Upper lobe of right lung (tissue), 1 donor: ENCODE measurements around the gene MIA. TPM values are rescaled to one million over a fixed set of nuclear protein-coding genes. Genes with fewer than 3 reads are reported as not detected.
A peak's percentile ranks its signal among the peaks of the same experiment; 100 is the strongest.

Experiments
- ATAC-seq: fragments of 200-7000 bp; cut with Tn5 transposase; one replicate; pipeline ENCODE4 v1.9.1; 2020; ENCODE audit warnings: mild to moderate bottlenecking, moderate library complexity
- DNase-seq: peaks from one replicate; pipeline ENCODE4 v3.0.0-alpha.2; 2020
- H3K27ac ChIP-seq: fragments of 200-600 bp; one replicate; pipeline ENCODE4 v1.8.0; 2022
- H3K27me3 ChIP-seq: fragments of 200-600 bp; one replicate; pipeline ENCODE4 v1.8.0; 2022; ENCODE audit warnings: mild to moderate bottlenecking
- H3K36me3 ChIP-seq: fragments of 200-600 bp; one replicate; pipeline ENCODE4 v1.8.0; 2022
- H3K4me1 ChIP-seq: fragments of 200-600 bp; one replicate; pipeline ENCODE4 v1.8.0; 2022
- H3K4me3 ChIP-seq: fragments of 200-600 bp; one replicate; pipeline ENCODE4 v1.8.0; 2022; ENCODE audit warnings: mild to moderate bottlenecking
- H3K9me3 ChIP-seq: fragments of 200-600 bp; one replicate; pipeline ENCODE4 v1.8.0; 2022
- CTCF ChIP-seq: fragments of 200-600 bp; IDR thresholded peaks from one replicate; pipeline ENCODE4 v1.8.0; 2022; ENCODE audit warnings: antibody characterized with exemption
- intact Hi-C: fragments of 100-400 bp; cut with DNase I; formaldehyde crosslinking; loops from one replicate; pipeline ENCODE4 v1.11.0; 2022
- total RNA-seq: library from RNA; stranded (reverse); fragmentation: NEBNext Ultra II Directional; extraction: Animal tissue kit (Norgen Biotek cat#: 25700); gene quantifications from one replicate; pipeline ENCODE4 v1.2.1, GENCODE V29; 2021
- donor health status: DM: no; HTN: yes; CAD: no; lungs with severe emphysema.

The MIA gene
- total RNA-seq, 1 donor from 2014 or later: not detected

DNA sequence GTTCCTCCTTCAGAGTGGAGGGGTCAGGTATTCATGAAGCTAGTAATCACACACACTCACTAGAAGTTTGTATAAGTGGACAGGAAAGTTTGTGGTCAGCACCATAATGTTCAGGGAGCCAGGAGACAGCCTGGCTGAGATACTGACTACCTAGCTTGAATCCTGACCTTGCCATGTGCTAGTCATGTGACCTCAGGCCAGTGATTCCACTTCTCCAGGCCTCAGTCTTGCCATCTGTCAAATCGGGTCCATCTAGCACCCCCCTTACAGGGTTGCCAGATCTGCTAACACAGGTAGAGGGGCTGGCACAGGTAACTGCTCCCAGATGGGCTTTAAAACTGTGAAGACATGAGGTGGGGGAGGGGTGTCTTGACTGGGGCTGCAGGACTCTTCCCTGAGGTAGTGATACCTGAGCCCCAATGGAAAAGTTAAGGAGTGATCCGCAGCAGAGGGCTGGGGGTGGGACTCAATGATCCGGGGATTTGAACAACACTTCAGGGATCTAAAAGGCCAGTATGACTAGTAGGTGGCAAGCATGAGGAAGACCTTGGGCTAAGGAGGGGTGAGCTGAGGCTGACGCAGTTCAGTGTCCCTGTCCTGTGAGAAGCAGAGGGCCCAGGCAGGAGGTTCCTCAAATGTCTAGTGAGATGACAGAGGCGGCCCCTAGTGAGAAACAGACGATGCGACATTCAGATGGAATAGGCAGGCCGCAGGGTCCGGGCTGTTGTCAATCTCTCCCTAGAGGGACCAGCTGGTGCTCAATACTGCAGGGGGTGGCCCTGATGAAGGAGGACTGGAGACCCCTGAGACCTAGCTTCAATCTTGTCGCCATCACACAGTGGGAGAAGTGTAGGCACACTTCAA lies 33.6 kb upstream of the MIA start:
- ATAC-seq (no peak), DNase-seq (no peak)
- H3K27me3 ChIP-seq: no peaks in the 10 kb centered on the region
- H3K36me3 ChIP-seq: peaks cover 38% of the 10 kb centered on the region
- intact Hi-C loops: no loop called here
- TF ChIP-seq CTCF: no peak
- H3K4me1 ChIP-seq: peaks cover 21% of the 10 kb centered on the region
- no peaks in the 10 kb centered on the region for H3K9me3 ChIP-seq
- H3K4me3 ChIP-seq: no peak overlapping the region
- peak overlapping the region; percentile 79 for H3K27ac ChIP-seq

DNA sequence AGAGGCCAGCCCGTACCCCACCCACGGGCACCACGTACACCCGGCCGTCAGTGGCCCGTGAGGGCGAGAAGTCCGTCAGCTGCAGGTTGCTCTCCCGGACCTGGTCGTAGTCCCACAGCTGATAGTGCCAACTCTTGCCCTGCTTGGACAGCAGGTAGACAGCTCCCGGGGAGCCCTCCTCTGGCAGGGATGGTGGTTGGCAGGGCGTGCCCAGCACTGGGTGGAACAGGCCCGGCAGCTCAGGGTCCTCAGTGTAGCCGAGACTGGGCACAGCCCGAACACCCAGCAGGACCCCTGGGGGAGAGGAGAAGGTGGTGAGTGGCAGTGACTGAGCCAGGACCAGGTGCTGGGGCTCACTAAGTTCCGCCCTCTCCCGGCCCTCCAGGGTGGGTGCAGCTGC lies 32.8 kb upstream of the MIA start:
- intact Hi-C loops: no loop called here
- H3K36me3 ChIP-seq: peaks cover 31% of the 10 kb centered on the region
- no peak overlapping the region for H3K27ac ChIP-seq
- ATAC-seq (no peak), DNase-seq (no peak)
- H3K9me3 ChIP-seq: no peaks in the 10 kb centered on the region
- peaks cover 21% of the 10 kb centered on the region for H3K4me1 ChIP-seq
- no peak overlapping the region for H3K4me3 ChIP-seq
- H3K27me3 ChIP-seq: no peaks in the 10 kb centered on the region
- TF ChIP-seq CTCF: no peak

DNA sequence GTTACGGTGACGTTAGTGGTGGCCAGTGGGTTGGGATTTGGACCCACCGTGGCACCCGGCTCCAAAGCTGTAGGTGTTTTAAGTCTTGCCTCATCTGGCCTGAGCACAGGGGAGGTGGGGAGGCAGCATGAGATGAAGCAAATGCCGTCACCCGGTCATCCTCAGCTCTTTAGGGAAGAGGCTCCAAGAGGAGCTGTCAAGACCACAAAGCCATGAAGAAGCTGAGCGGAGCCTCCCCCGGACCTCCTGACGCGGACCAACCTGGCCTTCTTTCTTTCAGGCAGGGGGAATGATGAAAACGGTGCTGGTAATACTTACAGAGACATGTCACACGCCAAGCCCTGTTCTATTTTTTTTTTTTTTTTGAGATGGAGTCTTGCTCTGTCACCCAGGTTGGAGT lies 32.4 kb upstream of the MIA start:
- Histone ChIP-seq H3K27me3 (no peaks in the 10 kb centered on the region), H3K27ac (no peak overlapping the region), H3K4me3 (no peak overlapping the region), H3K9me3 (no peaks in the 10 kb centered on the region), H3K36me3 (peaks cover 26% of the 10 kb centered on the region), H3K4me1 (peaks cover 21% of the 10 kb centered on the region)
- intact Hi-C loops: no loop called here
- TF ChIP-seq CTCF: no peak
- ATAC-seq (no peak), DNase-seq (peak; percentile 66)

DNA sequence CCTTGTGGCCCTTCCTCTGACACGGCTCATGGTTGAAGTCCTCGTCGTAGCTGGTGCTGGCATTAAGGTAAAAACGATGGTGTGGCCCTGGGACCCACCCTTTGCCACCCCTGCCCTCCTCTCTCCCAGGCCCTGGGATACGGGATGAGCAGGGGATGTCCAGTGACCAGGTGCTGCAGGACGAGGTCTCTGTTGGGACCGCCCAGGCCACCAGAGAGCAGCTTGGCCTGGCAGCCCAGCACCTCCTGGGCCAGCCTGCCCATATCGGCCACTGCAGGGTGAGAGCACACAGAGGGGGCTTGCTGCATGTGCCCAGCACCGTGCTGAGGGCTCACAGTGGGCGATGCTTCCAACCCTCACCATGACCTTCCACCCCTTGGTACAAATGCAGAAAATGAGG lies 31.4 kb upstream of the MIA start:
- intact Hi-C loops: no loop called here
- no peaks in the 10 kb centered on the region for H3K27me3 ChIP-seq
- peaks cover 18% of the 10 kb centered on the region for H3K36me3 ChIP-seq
- no peak overlapping the region for H3K4me3 ChIP-seq
- H3K4me1 ChIP-seq: peaks cover 30% of the 10 kb centered on the region
- ATAC-seq (no peak), DNase-seq (peak; percentile 61)
- no peaks in the 10 kb centered on the region for H3K9me3 ChIP-seq
- H3K27ac ChIP-seq: peak overlapping the region; percentile 78
- TF ChIP-seq CTCF: no peak

GRCh38 chr19:40744554-40745401 lies 30.5 kb upstream of the MIA start:
- ATAC-seq (peak; percentile 83), DNase-seq (peak; percentile 86)
- intact Hi-C loops: no loop called here
- Histone ChIP-seq H3K9me3 (no peaks in the 10 kb centered on the region), H3K27me3 (no peaks in the 10 kb centered on the region), H3K36me3 (peaks cover 10% of the 10 kb centered on the region), H3K4me1 (peaks cover 39% of the 10 kb centered on the region), H3K4me3 (peak overlapping the region; percentile 9), H3K27ac (peak overlapping the region; percentile 78)
- peak; percentile 22 for TF ChIP-seq CTCF
